Activated naive CD4-positive, alpha-beta T cell treated with Interleukin-2 at 50 U/mL for 16 hours (primary cell): ENCODE results near the gene MRPL12.

Source experiments
- DNase-seq: peaks from one replicate; pipeline ENCODE4 v3.0.0-alpha.2; 2020

MRPL12 gene

GRCh38 chr17:81741594-81742452 lies 38.7 kb downstream of the MRPL12 start:
- no peak for DNase-seq
